ENCODE results near the gene GTF2A1L. TPM values are rescaled to one million over a fixed set of nuclear protein-coding genes. Genes with fewer than 3 reads are reported as not detected.
"Not testable (repeated sequence)": the region's sequence is repeated elsewhere in the genome, so short reads cannot be mapped to it uniquely, and the experiment has no call there.

Gene GTF2A1L
- total RNA-seq, 1 donor from 2014 or later = 12.8 TPM

DNA sequence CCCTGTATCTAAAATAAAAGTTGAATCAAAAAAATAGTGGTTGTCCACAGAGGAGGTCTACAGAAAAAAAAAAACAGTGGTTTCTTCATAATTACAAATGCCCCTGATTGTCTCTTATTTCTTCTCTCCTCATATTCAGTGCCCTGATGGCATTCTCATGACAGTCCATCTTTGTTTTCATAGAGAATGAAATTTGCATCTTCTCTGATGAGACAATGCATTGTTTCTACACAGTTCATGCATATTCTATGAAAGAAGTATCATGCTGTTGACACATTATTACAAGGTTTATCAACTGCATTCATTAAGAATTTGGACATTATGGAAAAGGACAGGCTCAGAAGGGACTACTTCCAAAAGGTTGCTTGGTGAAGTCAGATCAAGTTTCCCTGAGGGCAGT lies 78.3 kb downstream of the GTF2A1L start:
- intact Hi-C loops (cut with DNase I) = no loop called here
- DNase-seq (ENCODE audit: extremely low spot score in 2 of 2) = no peak
- Histone ChIP-seq H3K36me3 (no peaks in the 10 kb centered on the region), H3K4me3 (no peak overlapping the region), H3K27ac (no peak overlapping the region), H3K4me1 (no peaks in the 10 kb centered on the region), H3K27me3 (no peaks in the 10 kb centered on the region), H3K9me3 (no peaks in the 10 kb centered on the region)
- no peak for TF ChIP-seq CTCF (IDR thresholded peaks at IDR 0.05)
- TF ChIP-seq POLR2A (IDR thresholded peaks at IDR 0.05) = no peak
- TF ChIP-seq POLR2AphosphoS5 (IDR thresholded peaks at IDR 0.05; ENCODE audit: insufficient read depth in 1 of 2, low read depth in 1 of 2) = no peak

- DNase-seq (ENCODE audit: extremely low spot score in 2 of 2) = no peak
- H3K4me3 ChIP-seq = no peak overlapping the region
- H3K36me3 ChIP-seq = no peaks in the 10 kb centered on the region
- intact Hi-C loops (cut with DNase I) = no loop called here
- H3K27ac ChIP-seq = no peak overlapping the region
- no peaks in the 10 kb centered on the region for H3K4me1 ChIP-seq
- no peaks in the 10 kb centered on the region for H3K27me3 ChIP-seq
- no peaks in the 10 kb centered on the region for H3K9me3 ChIP-seq
- TF ChIP-seq POLR2A (IDR thresholded peaks at IDR 0.05) = no peak
Observed at GRCh38 chr2:48696881-48697280, 79.2 kb downstream of the GTF2A1L start.

DNA sequence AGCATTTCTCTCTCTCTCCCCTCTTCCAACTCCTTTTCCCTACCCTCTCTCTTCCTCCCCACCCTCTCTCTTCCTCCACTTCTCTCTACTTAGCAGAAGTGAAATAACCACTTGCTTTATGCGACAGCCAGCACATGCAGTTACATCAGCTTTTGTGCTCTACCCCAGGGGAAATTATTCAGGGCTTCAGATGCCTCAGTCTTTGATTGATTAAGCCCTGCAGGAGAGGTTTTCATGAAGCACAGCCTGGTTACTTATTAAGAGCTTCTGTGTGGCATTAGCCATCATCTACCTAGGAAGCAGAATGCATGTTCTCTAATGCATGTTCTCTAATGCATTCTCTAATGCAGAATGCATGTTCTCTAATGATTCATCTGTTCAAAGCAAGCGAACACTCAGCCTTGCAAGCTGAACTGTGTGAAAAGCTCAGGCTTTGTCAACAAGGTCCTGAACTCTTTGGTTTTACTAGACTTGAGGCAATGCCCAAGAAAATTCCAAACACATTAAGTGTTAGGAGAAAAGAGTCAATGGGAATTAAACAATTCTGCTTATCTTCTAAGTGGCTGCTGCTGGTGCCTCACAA lies 81.8 kb downstream of the GTF2A1L start:
- Histone ChIP-seq H3K4me1 (no peaks in the 10 kb centered on the region), H3K9me3 (no peaks in the 10 kb centered on the region), H3K27ac (no peak overlapping the region), H3K4me3 (no peak overlapping the region), H3K27me3 (no peaks in the 10 kb centered on the region), H3K36me3 (no peaks in the 10 kb centered on the region)
- no peak for DNase-seq (ENCODE audit: extremely low spot score in 2 of 2)
- TF ChIP-seq POLR2A (IDR thresholded peaks at IDR 0.05) (no peak), CTCF (IDR thresholded peaks at IDR 0.05) (no peak), POLR2AphosphoS5 (IDR thresholded peaks at IDR 0.05; ENCODE audit: insufficient read depth in 1 of 2, low read depth in 1 of 2) (no peak)
- intact Hi-C loops (cut with DNase I) = no loop called here

DNA sequence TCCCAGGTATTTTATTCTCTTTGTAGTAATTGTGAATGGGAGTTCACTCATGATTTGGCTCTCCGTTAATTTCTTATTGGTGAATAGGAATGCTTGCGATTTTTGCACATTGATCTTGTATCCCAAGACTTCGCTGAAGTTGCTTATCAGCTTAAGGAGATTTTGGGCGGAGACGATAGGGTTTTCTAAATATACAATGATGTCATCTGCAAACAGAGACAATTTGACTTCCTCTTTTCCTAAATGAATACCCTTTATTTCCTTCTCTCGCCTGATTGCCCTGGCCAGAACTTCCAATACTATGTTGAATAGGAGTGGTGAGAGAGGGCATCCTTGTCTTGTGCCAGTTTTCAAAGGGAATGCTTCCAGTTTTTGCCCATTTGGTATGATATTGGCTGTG lies 86.0 kb downstream of the GTF2A1L start:
- H3K27me3 ChIP-seq; H3K9me3 ChIP-seq; DNase-seq (ENCODE audit: extremely low spot score in 2 of 2); H3K27ac ChIP-seq; intact Hi-C loops (cut with DNase I); H3K36me3 ChIP-seq; H3K4me3 ChIP-seq; H3K4me1 ChIP-seq: not testable (repeated sequence)

- Histone ChIP-seq H3K27ac (no peak overlapping the region), H3K36me3 (no peaks in the 10 kb centered on the region), H3K27me3 (no peaks in the 10 kb centered on the region), H3K4me3 (no peak overlapping the region), H3K4me1 (no peaks in the 10 kb centered on the region), H3K9me3 (no peaks in the 10 kb centered on the region)
- DNase-seq (ENCODE audit: extremely low spot score in 2 of 2) = no peak
- no peak for TF ChIP-seq POLR2AphosphoS5 (IDR thresholded peaks at IDR 0.05; ENCODE audit: insufficient read depth in 1 of 2, low read depth in 1 of 2)
- no peak for TF ChIP-seq POLR2A (IDR thresholded peaks at IDR 0.05)
- TF ChIP-seq CTCF (IDR thresholded peaks at IDR 0.05) = no peak
- intact Hi-C loops (cut with DNase I) = no loop called here
Observed at GRCh38 chr2:48707466-48707865, 89.8 kb downstream of the GTF2A1L start.

DNA sequence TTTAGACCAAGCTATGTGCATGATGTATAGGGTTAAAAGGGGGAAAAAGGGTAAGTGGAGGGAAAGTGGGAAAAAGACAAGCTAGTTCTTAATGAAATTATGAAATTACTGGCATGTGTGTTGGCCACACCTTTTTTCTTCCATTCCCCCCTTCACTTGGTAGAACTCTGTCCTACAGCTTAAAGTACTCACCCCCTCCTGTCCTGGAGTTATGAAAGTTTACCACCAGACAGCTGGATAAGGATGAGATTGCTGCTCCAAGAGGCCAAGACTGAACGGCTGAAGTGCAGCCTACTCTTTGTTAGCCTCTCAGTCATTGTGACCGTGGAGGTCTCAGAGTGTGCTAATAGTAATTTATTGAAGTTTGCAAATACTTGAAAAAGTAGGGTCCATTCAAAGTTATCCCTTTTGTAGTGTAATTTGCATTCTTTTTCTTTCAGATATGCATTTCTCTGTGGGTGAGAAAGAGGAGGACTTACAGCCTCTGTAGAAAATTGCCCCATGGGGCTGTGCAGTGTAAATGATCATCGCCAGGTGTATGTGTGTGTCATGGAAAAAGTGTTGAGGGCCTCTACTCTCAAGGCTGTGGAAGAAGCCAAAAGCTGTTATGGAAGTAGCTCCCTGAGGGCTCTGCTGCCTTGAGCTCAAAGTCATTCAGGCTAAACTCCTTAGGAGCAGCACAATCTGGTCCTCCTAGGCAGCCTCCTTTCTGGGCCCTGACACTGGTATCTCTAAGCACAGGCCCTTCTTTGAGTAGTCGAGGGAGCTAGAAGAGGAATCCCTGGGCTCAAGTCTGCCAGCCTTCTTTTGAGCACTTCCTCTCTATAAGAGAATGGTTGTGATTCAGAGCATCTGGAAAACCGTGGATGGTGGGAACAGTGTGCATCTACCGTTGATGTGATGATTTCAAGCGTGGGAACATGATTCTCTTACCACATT lies 91.7 kb downstream of the GTF2A1L start:
- no peak for DNase-seq (ENCODE audit: extremely low spot score in 2 of 2)
- intact Hi-C loops (cut with DNase I) = no loop called here
- TF ChIP-seq POLR2AphosphoS5 (IDR thresholded peaks at IDR 0.05; ENCODE audit: insufficient read depth in 1 of 2, low read depth in 1 of 2) (no peak), POLR2A (IDR thresholded peaks at IDR 0.05) (no peak), CTCF (IDR thresholded peaks at IDR 0.05) (no peak)
- Histone ChIP-seq H3K9me3 (no peaks in the 10 kb centered on the region), H3K27me3 (no peaks in the 10 kb centered on the region), H3K36me3 (no peaks in the 10 kb centered on the region), H3K4me1 (no peaks in the 10 kb centered on the region), H3K27ac (no peak overlapping the region), H3K4me3 (no peak overlapping the region)
